Epithelial cell of prostate (primary cell): ENCODE measurements around the gene TGFBR2.

Experiments
- DNase-seq: peaks from one replicate; pipeline ENCODE4 v3.0.0-alpha.2; 2011; ENCODE audit warnings: low read depth, low spot score
- H3K27ac ChIP-seq: fragments of 450-650 bp; 2 replicates; pipeline ENCODE4 v1.5.1; 2017; ENCODE audit warnings: mild to moderate bottlenecking

TGFBR2 gene

GRCh38 chr3:30606301-30607031 lies at the start of gene TGFBR2:
TGFBR2 (plus strand) TSS chr3:30606601; CDS start chr3:30606884, 283 bp downstream.
- H3K27ac ChIP-seq = peak within 1 kb of the TSS; percentile 96
- peak; percentile 82 for DNase-seq

DNA sequence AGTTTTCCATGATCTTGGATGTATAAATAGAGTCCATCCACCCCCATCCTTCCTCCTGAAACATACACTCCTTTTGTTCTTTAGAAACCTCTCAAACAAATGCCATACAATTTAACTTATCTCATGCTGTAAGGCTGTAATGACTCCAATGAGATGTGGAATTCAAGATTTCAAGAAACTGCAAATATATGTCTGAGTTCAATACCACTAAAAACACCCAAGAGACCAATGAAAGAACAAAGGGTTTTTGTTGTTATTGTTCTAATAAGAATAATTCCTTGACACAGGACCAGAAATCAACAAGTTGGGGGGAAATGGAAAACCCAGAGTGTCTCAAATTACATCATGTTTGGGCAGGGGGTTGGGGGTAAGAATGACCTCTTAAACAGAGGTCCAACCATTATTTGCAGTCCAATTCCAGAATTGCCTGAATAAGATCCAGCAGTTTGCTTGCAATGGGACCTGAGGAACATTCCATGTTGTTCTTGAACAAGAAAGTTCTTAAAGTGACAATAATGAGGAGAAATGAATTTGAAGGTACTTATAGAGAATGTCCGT lies 48.6 kb upstream of the TGFBR2 start:
- no peak overlapping the region for H3K27ac ChIP-seq
- no peak for DNase-seq

- DNase-seq = no peak
- no peak overlapping the region for H3K27ac ChIP-seq
These were observed 42.4 kb upstream of the TGFBR2 start for GRCh38 chr3:30563956-30564355.

DNA sequence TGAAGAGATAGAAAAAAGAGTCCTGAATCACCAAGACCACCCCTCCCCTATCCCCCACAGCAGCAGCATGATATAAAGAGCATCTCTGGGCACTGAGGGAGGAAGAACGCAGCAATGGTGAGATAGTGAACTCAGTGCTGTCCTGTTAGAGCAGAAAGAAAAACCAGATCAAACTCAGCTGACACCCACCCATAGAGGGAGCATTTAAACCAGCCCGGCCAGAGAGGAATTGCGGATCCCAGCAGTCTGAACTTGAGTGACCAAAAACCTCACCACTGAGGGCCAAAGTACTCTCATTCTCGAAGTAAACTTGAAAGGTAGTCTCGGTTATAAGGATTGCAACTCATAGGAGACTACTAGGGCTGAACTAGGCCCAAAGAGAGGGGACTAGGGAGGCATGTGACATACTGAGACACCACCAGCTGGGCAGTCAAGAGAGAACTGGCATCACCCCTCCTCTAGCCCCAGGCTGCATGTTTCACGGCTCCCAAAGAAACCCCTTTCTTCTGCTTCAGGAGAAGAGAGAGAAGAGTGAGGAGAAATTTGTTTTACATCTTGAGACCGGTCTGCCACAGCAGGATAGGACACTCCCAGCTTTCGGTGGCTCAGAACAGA lies 39.2 kb upstream of the TGFBR2 start:
- H3K27ac ChIP-seq = no peak overlapping the region
- no peak for DNase-seq

GRCh38 chr3:30576946-30577345 lies 29.5 kb upstream of the TGFBR2 start:
- H3K27ac ChIP-seq = no peak overlapping the region
- DNase-seq = no peak

- no peak for DNase-seq
These were observed 28.6 kb upstream of the TGFBR2 start for GRCh38 chr3:30577788-30578187.

GRCh38 chr3:30578479-30578878 lies 27.9 kb upstream of the TGFBR2 start:
- peak overlapping the region; percentile 2 for H3K27ac ChIP-seq
- DNase-seq = peak; percentile 29

More at GRCh38 chr3:30577788-30578187, 28.6 kb upstream of the TGFBR2 start:
- no peak overlapping the region for H3K27ac ChIP-seq

DNA sequence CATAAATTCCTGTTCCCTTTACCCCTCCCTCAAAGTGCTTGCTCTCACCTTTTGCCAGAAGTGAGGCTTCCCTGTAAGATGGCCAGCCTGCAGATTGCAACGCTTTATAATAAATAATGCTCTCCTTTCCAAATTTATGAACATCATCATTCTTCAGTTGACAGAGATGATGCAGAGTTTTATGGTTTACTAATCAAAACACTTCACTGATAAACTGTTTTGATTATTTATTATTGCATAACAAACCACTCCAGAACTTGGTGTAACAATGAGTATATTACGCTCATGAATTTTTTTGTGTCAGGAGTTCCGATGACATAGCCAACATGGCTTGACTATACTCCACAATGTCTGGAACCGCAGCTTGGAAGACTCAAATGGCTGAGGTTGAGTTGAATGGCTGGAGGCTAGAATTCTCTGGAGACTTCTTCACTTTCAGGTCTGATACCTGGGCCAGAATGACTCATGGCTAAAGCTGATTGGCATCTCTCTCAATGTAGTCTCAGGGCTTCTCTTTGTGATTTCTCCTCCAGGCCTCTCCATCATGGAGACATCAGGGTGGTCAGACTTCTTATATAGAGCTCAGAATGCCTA lies 27.3 kb upstream of the TGFBR2 start:
- DNase-seq = no peak
- peak overlapping the region; percentile 2 for H3K27ac ChIP-seq

- H3K27ac ChIP-seq = no peak overlapping the region
- no peak for DNase-seq
These were observed 25.3 kb upstream of the TGFBR2 start for GRCh38 chr3:30581067-30581585.

- no peak for DNase-seq
- H3K27ac ChIP-seq = no peak overlapping the region
These were observed 24.4 kb upstream of the TGFBR2 start for GRCh38 chr3:30581982-30582381.

DNA sequence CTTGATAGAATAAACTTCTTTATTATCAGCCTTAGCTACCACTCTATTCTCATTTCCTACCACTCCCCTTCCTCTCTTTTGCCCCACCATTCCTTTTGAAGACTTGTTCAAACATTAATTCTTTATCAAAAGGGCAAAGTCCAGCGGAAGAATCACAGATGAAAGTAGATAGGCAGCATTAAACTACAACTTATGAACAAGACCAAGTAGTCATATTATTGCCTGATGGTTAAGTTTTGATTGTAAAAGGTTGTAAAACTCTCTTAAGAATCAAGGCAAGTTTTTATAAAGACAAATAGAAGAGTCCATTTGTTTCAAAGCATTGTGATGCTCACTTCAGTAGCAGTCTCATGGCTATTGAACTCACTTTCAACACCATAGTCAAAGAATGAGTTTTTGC lies 22.4 kb upstream of the TGFBR2 start:
- no peak for DNase-seq
- no peak overlapping the region for H3K27ac ChIP-seq

GRCh38 chr3:30585654-30586053 lies 20.7 kb upstream of the TGFBR2 start:
- DNase-seq = no peak
- H3K27ac ChIP-seq = no peak overlapping the region

DNA sequence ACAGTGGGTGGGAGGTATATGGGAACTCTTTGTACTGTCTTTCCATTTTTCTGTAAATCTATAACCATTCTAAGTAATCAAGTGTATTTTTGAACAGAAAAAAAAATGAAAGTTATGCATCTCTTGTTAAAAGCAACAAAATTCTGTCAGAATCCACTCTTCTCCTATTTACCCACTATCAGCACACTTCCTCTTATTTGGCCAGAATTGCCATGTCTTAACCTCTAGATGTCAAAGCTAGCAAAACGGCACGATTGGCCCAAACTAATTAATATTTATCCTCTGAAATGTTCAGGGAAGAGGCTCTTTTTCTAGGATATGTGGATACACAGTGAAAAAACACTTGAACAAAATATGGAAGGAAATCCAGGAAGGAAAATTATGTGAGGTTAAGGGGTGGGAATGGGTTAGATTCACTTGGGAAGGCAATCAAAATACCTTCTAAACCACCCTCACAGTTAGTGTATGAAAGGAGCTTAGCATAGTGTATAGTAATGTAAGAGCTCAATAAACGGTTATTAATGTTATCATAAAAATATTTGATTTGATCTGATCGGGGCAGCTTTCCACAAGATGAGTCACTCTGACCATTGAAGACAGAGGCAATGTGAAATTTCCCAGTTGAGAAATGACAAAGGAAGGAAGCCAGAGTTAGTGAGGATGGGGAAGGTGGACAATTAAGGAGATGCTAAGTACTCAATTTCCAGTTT lies 20.1 kb upstream of the TGFBR2 start:
- no peak overlapping the region for H3K27ac ChIP-seq
- DNase-seq = no peak

GRCh38 chr3:30586806-30587486 lies 19.5 kb upstream of the TGFBR2 start:
- no peak for DNase-seq
- no peak overlapping the region for H3K27ac ChIP-seq

- DNase-seq = no peak
- H3K27ac ChIP-seq = no peak overlapping the region
These were observed 18.5 kb upstream of the TGFBR2 start for GRCh38 chr3:30587904-30588303.

DNA sequence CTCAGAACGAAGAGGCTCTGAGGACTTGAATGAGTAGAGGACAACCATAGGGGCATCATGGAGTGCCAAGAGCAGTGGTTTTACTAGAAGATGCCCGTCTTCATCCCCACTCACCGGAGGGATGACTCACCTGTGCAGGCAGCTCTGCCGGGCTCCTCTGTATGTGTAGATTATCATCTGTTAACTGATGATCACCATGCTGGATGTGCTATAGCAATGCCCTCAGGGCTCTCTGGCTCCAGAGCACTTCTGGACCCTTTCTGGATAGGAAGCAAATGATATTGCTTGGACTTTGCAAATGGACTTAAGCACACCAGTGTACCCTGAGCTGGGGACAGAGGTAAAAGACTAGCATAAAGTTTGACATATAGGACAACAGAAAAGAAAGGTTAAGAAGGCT lies 10.2 kb upstream of the TGFBR2 start:
- H3K27ac ChIP-seq = peak overlapping the region; percentile 84
- peak; percentile 52 for DNase-seq

DNA sequence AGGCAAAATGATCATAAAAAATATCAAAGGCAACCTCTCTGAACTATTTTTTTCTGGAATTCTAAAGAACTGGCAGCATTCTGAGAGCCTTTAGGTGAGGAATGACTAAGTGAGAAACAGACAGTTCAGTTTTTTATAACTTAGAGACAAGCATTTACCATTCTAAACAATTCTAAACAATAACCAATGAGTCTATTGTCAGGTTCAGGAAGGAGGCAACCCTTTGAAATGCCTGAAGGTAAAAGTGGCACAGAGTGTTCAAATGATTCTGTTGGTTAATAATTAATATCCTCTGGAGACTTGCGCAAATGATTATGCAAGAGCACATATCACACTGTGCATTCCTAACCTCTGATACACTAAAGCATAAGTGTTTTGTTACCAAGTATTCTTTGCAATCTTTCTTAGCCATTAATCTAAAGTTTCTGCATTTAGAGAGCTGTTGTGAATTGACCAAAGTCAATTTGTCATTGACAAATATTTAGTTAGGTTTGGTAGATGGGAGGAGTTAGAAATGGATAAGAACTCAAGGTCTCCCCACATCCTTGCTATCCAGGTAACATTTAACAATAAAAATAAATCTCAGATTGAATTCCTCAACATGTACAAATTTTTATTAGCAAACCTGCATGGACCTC lies 9.2 kb upstream of the TGFBR2 start:
- DNase-seq = peak; percentile 91
- peak overlapping the region; percentile 84 for H3K27ac ChIP-seq

- peak overlapping the region; percentile 84 for H3K27ac ChIP-seq
- no peak for DNase-seq
These were observed 8.6 kb upstream of the TGFBR2 start for GRCh38 chr3:30597769-30598134.
